Suppressor macrophage treated with lipopolysaccharide for 1 hour (primary cell): ENCODE data around the gene SURF2.
"Not testable (repeated sequence)": the region's sequence is repeated elsewhere in the genome, so short reads cannot be mapped to it uniquely, and the experiment has no call there.

ENCODE experiments used
- DNase-seq, 3 donors: peaks; one replicate each; pipeline ENCODE4 v3.0.0-alpha.2; 2020 to 2022

Gene SURF2

GRCh38 chr9:133356391-133357091, at the start of gene SURF2, which contains the start of gene SURF1:
Gene SURF2, plus strand, starts transcription at chr9:133356550. Its CDS starts 43 bp downstream, at chr9:133356593.
Gene SURF1, minus strand, starts transcription at chr9:133356487. Its CDS starts 34 bp downstream, at chr9:133356453.
- DNase-seq: peak; percentile 89 to 97 (median 96)

- DNase-seq: no peak
Observed at GRCh38 chr9:133307301-133307700, 49.0 kb upstream of the SURF2 start.

GRCh38 chr9:133309608-133310007, 46.7 kb upstream of the SURF2 start:
- DNase-seq: no peak

GRCh38 chr9:133315997-133316396, 40.4 kb upstream of the SURF2 start:
- DNase-seq: no peak

- DNase-seq: not testable (repeated sequence)
Observed at GRCh38 chr9:133317551-133317950, 38.8 kb upstream of the SURF2 start.

- DNase-seq: no peak
Observed at GRCh38 chr9:133320421-133320881, 35.9 kb upstream of the SURF2 start.

GRCh38 chr9:133321411-133321935, 34.9 kb upstream of the SURF2 start:
- DNase-seq: no peak

GRCh38 chr9:133322701-133323100, 33.6 kb upstream of the SURF2 start:
- DNase-seq: no peak

- DNase-seq: no peak
Observed at GRCh38 chr9:133323211-133323610, 33.1 kb upstream of the SURF2 start.

GRCh38 chr9:133323991-133324703, 32.2 kb upstream of the SURF2 start:
- DNase-seq: no peak

- not testable (repeated sequence) for DNase-seq
Observed at GRCh38 chr9:133327021-133327420, 29.3 kb upstream of the SURF2 start.

- no peak for DNase-seq
Observed at GRCh38 chr9:133327834-133328484, 28.4 kb upstream of the SURF2 start.

GRCh38 chr9:133329306-133330156, 26.8 kb upstream of the SURF2 start:
- DNase-seq: not testable (repeated sequence)

- DNase-seq: no peak
Observed at GRCh38 chr9:133331221-133331620, 25.1 kb upstream of the SURF2 start.

GRCh38 chr9:133331641-133332380, 24.5 kb upstream of the SURF2 start:
- no peak for DNase-seq

GRCh38 chr9:133332381-133332730, 24.0 kb upstream of the SURF2 start:
- DNase-seq: no peak

- no peak for DNase-seq
Observed at GRCh38 chr9:133333011-133333410, 23.3 kb upstream of the SURF2 start.

GRCh38 chr9:133333566-133333965, 22.8 kb upstream of the SURF2 start:
- DNase-seq: no peak

GRCh38 chr9:133334161-133334560, 22.2 kb upstream of the SURF2 start:
- no peak for DNase-seq

- DNase-seq: not testable (repeated sequence)
Observed at GRCh38 chr9:133334888-133335287, 21.5 kb upstream of the SURF2 start.

- DNase-seq: peak; percentile 89 to 96 (median 94)
Observed at GRCh38 chr9:133335924-133336811, 20.2 kb upstream of the SURF2 start, which contains the start of gene SURF6. Gene SURF6, minus strand, starts transcription at chr9:133336188. Its CDS starts 56 bp downstream, at chr9:133336132.
